ENCODE results near the gene ATP2C2. TPM values are rescaled to one million over a fixed set of nuclear protein-coding genes. Genes with fewer than 3 reads are reported as not detected.

The ATP2C2 gene
- total RNA-seq, 4 donors from 2014 or later: 12.9 to 26.9 (median 18.6) TPM

DNA sequence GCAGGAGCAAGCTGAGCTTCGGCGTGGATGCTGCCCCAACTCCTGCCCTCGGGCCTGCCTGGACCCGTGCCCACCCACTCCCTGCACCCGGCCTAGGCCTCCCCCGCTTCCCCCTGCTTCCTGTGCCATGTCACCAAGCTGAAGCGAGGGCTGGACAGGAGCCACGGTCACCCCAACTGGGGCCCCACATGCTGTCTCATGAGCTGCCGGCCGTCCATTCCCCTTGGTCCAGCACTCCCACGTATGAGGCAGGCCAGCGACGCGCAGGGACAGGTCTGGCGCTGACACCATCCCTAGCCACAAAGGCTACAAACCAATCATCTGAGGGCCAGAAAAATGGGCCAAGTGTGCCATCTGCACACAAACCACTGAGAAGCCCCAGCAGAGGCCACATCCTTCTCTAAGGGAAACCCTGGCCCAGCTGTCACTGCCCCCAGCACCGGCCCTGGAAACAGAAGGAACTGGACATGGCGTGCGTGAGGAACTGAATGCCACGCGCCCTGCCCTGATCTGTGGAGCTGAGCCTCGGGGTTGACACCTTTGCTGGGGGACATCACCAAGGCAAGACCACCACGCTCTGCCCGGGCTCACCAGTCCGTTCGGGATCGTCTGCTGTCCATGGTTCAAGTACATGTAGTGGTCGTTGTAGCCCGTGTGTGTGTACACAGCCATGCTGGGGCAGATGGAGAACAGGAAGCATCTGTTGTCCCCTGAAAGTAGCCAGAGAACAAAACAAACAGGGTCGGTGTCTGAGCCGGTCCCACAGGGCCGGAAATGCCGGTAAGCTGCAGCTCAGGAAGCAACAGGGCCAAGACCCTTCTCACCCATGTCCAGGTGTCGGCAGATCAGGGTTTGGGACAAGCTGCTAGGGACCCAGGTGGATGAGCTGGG, 113.9 kb downstream of the ATP2C2 start:
- DNase-seq: peak in 1 of 2 donors; percentile 23
- Histone ChIP-seq H3K9me3 (no peaks in the 10 kb centered on the region), H3K4me1 (no peaks in the 10 kb centered on the region), H3K27me3 (no peaks in the 10 kb centered on the region), H3K27ac (peak overlapping the region in 1 of 3 donors; percentile 12), H3K36me3 (peaks cover 0 to 15% of the 10 kb centered on the region in 2 donors), H3K4me3 (replicated peaks in 1 of 3) (no peak overlapping the region)
- TF ChIP-seq POLR2A (IDR thresholded peaks at IDR 0.05): no peak
- TF ChIP-seq, protein P1, sequence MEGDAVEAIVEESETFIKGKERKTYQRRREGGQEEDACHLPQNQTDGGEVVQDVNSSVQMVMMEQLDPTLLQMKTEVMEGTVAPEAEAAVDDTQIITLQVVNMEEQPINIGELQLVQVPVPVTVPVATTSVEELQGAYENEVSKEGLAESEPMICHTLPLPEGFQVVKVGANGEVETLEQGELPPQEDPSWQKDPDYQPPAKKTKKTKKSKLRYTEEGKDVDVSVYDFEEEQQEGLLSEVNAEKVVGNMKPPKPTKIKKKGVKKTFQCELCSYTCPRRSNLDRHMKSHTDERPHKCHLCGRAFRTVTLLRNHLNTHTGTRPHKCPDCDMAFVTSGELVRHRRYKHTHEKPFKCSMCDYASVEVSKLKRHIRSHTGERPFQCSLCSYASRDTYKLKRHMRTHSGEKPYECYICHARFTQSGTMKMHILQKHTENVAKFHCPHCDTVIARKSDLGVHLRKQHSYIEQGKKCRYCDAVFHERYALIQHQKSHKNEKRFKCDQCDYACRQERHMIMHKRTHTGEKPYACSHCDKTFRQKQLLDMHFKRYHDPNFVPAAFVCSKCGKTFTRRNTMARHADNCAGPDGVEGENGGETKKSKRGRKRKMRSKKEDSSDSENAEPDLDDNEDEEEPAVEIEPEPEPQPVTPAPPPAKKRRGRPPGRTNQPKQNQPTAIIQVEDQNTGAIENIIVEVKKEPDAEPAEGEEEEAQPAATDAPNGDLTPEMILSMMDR (IDR thresholded peaks at IDR 0.05): no peak
- intact Hi-C loops (cut with DNase I): loop anchor here (10.0 kb wide), 2 partner anchors 287 to 397 kb away; partner anchors contain the start of gene ADAD2
- 86 to 92% methylated on average over 18 to 30 of the region's 33 CpGs for WGBS, 2 donors

DNA sequence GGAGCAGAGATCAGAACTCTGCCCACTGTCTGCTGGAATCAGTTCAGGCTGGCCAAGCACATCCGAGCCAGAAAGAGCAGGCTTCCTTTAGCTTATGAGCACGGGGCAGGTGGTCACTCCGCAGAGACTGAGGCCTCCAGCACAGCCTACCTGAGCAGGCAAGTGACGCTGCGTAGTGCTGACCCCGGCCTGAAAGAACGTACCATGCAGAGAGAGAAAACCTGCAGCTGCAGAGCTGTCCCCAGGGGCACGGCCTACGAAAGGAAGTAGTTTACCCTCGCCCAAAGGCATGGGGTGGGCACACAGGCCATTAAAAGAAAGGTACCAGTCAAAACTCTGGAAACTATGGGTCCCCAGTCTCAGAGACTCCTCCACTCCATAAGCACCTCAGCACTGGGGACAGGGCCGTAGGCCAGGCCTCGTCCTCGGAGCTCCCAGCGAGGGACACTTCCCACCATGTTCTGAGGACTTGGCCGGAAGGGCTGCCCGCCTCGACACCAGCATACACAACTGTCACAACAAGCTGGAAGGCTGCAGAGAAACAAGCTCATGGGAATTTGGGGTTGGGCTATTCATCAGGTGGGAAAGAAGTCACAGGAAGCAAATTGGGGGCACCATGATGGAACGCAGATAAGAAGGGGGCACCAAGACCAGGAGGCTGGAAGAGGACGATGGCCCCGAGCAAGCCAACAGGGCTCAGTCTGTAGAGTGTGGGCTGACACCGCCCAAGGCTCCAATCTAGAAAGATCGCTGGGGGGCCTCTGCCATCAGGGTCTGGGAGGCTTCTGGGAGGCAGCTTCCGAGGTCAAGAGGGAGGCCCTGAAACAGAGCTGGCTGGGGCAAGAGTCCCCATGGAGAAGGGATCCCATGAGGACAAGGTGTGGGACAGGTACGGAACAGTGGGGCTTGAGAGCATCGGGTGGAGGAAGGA, 114.9 kb downstream of the ATP2C2 start:
- Histone ChIP-seq H3K4me3 (replicated peaks in 1 of 3) (no peak overlapping the region), H3K9me3 (no peaks in the 10 kb centered on the region), H3K27ac (no peak overlapping the region), H3K4me1 (no peaks in the 10 kb centered on the region), H3K27me3 (no peaks in the 10 kb centered on the region), H3K36me3 (peaks cover 0 to 15% of the 10 kb centered on the region in 2 donors)
- intact Hi-C loops (cut with DNase I): loop anchor here (10.0 kb wide), 2 partner anchors 288 to 398 kb away; partner anchors contain the start of gene ADAD2
- TF ChIP-seq, protein P1 (IDR thresholded peaks at IDR 0.05): no peak
- no peak for TF ChIP-seq POLR2A (IDR thresholded peaks at IDR 0.05)
- no peak for DNase-seq
- 96 to 99% methylated on average over 18 to 25 of the region's 25 CpGs for WGBS, 2 donors

DNA sequence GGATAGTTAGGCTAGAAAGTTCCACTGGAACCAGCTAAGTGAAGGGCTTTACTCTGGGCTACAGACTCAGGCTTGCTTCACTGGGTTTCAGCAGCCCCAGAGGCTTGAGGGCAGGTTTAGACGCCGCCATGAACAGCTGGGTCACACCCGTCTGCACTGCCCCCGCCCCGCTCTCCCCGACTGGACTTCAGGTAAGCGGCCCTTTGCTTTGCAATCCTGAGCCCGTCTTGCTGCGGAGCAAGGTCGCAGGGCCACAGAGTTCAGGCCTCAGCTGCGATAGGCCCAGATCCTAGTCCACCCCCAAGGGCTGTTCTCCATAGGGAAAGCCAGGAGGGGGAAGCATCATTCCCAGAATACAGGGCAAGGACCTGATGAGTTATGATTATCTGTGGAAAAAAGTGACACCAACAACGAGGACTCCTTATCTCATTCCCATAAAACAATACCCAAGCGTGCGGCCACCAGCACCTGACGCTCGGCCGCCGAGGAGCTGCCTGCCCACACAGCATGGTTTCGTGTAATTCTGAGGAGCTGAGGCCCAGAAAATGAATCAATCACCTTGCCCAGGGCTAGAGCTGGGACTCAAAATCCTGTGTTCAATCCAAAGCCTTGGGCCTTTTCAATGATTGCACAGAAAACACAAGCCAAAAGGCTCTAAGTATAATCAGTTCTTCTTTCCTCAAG, 115.7 kb downstream of the ATP2C2 start:
- Histone ChIP-seq H3K27ac (no peak overlapping the region), H3K4me3 (replicated peaks in 1 of 3) (no peak overlapping the region), H3K9me3 (no peaks in the 10 kb centered on the region), H3K4me1 (no peaks in the 10 kb centered on the region), H3K36me3 (peaks cover 0 to 15% of the 10 kb centered on the region in 2 donors), H3K27me3 (no peaks in the 10 kb centered on the region)
- WGBS, 2 donors: 97 to 98% methylated on average over 18 to 19 of the region's 19 CpGs
- intact Hi-C loops (cut with DNase I): loop anchor here (2.0 to 10.0 kb wide), 3 partner anchors 207 to 399 kb away; partner anchors contain the start of gene ADAD2
- DNase-seq: no peak
- TF ChIP-seq, protein P1 (IDR thresholded peaks at IDR 0.05): no peak
- no peak for TF ChIP-seq POLR2A (IDR thresholded peaks at IDR 0.05)

DNA sequence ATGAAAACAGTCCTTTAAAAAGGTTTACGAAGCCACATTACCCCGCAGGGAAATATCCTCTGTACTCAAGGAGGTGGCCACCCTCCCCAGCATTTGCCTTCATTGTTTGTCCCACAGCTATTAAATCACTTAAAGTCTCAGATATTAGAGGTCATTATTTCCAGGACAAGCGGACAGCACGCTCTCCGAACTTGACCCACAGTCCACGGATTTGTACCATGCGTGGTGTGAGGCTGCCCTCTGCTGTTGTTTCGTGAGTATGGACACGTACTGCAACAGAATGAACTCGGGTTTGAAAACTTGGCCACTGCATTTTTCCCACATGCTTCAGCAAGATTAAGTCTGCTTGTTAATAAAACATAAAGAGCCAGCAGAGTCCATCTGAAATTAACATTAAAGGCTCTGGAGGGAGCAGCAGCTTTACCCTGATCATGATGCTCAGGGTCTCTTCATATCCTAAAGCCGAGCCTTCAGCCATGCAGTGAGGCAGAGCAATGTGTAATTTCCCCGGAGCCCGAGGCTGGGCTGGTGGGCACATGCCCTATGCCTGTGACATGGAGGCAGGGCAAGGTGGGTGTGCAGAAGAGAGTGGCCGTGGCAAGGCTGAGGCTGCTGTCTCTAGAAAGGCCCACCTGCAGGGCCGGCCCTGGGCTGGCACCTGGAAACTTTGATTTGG, 116.4 kb downstream of the ATP2C2 start:
- H3K27me3 ChIP-seq: no peaks in the 10 kb centered on the region
- no peak overlapping the region for H3K4me3 ChIP-seq (replicated peaks in 1 of 3)
- WGBS, 2 donors: 60 to 61% methylated on average over 13 to 15 of the region's 15 CpGs
- H3K27ac ChIP-seq: no peak overlapping the region
- H3K36me3 ChIP-seq: peaks cover 0 to 15% of the 10 kb centered on the region in 2 donors
- intact Hi-C loops (cut with DNase I): loop anchor here (2.0 to 10.0 kb wide), 3 partner anchors 208 to 400 kb away; partner anchors contain the start of gene ADAD2
- H3K9me3 ChIP-seq: no peaks in the 10 kb centered on the region
- TF ChIP-seq, protein P1 (IDR thresholded peaks at IDR 0.05): peak; percentile 34 to 92 (median 80)
- no peak for TF ChIP-seq POLR2A (IDR thresholded peaks at IDR 0.05)
- DNase-seq: peak; percentile 67 to 76
- H3K4me1 ChIP-seq: no peaks in the 10 kb centered on the region
